IPS-20b (cell line): ENCODE data around the gene DENND5B.
"Not testable (repeated sequence)": the region's sequence is repeated elsewhere in the genome, so short reads cannot be mapped to it uniquely, and the experiment has no call there.

Experiments
- H3K27ac ChIP-seq: one replicate; pipeline ENCODE4 v1.5.1; 2013; ENCODE audit warnings: low read length
- H3K27me3 ChIP-seq: 2 replicates; pipeline ENCODE4 v1.6.1; 2013; ENCODE audit warnings: mild to moderate bottlenecking, low read length, inconsistent platforms; ENCODE audit not compliant: insufficient read depth
- H3K36me3 ChIP-seq: 2 replicates; pipeline ENCODE4 v1.6.1; 2013; ENCODE audit warnings: low read depth, mild to moderate bottlenecking, inconsistent platforms, low read length, moderate library complexity; ENCODE audit not compliant: insufficient read depth
- H3K4me1 ChIP-seq: 2 replicates; pipeline ENCODE4 v1.6.1; 2013; ENCODE audit warnings: mild to moderate bottlenecking, control low read depth, inconsistent platforms, low read length, moderate library complexity; ENCODE audit not compliant: insufficient read depth
- H3K4me3 ChIP-seq: 2 replicates; pipeline ENCODE4 v1.5.1; 2013; ENCODE audit warnings: mild to moderate bottlenecking, low read length, inconsistent platforms
- H3K9ac ChIP-seq: 2 replicates; pipeline ENCODE4 v1.6.1; 2013; ENCODE audit warnings: low read depth, mild to moderate bottlenecking, inconsistent platforms, low read length, moderate library complexity
- H3K9me3 ChIP-seq: 2 replicates; pipeline ENCODE4 v1.6.1; 2013; ENCODE audit warnings: mild to moderate bottlenecking, low read depth, low read length, inconsistent platforms; ENCODE audit not compliant: insufficient read depth

DENND5B gene

GRCh38 chr12:31570880-31571279 is 20.1 kb downstream of the DENND5B start:
- H3K27me3 ChIP-seq = no peaks in the 10 kb centered on the region
- peaks cover 13% of the 10 kb centered on the region; the same call in 1 of the 2 replicates for H3K4me1 ChIP-seq
- H3K36me3 ChIP-seq = no peaks in the 10 kb centered on the region
- no peak overlapping the region for H3K9ac ChIP-seq
- H3K4me3 ChIP-seq = no peak overlapping the region
- H3K27ac ChIP-seq = no peak overlapping the region
- no peaks in the 10 kb centered on the region for H3K9me3 ChIP-seq

GRCh38 chr12:31569517-31569916 is 21.4 kb downstream of the DENND5B start:
- H3K9me3 ChIP-seq, H3K27ac ChIP-seq, H3K27me3 ChIP-seq, H3K4me3 ChIP-seq, H3K9ac ChIP-seq, H3K36me3 ChIP-seq: not testable (repeated sequence)
- peaks cover 13% of the 10 kb centered on the region; the same call in 1 of the 2 replicates for H3K4me1 ChIP-seq

GRCh38 chr12:31568498-31568897 is 22.4 kb downstream of the DENND5B start:
- no peak overlapping the region for H3K27ac ChIP-seq
- no peak overlapping the region for H3K9ac ChIP-seq

GRCh38 chr12:31567029-31567428 is 23.9 kb downstream of the DENND5B start:
- Histone ChIP-seq H3K27ac (no peak overlapping the region), H3K9ac (no peak overlapping the region), H3K4me1 (peaks cover 12% of the 10 kb centered on the region; the same call in 1 of the 2 replicates), H3K36me3 (no peaks in the 10 kb centered on the region), H3K9me3 (no peaks in the 10 kb centered on the region), H3K4me3 (no peak overlapping the region), H3K27me3 (no peaks in the 10 kb centered on the region)

More at GRCh38 chr12:31568498-31568897, 22.4 kb downstream of the DENND5B start:
- Histone ChIP-seq H3K4me3 (no peak overlapping the region), H3K36me3 (no peaks in the 10 kb centered on the region), H3K27me3 (no peaks in the 10 kb centered on the region), H3K9me3 (no peaks in the 10 kb centered on the region), H3K4me1 (peaks cover 10% of the 10 kb centered on the region; the same call in 1 of the 2 replicates)

- H3K9ac ChIP-seq = no peak overlapping the region
- H3K36me3 ChIP-seq = no peaks in the 10 kb centered on the region
- no peak overlapping the region for H3K27ac ChIP-seq
- H3K9me3 ChIP-seq = no peaks in the 10 kb centered on the region
- no peaks in the 10 kb centered on the region for H3K27me3 ChIP-seq
- no peak overlapping the region for H3K4me3 ChIP-seq
- H3K4me1 ChIP-seq = peaks cover 12% of the 10 kb centered on the region; the same call in 1 of the 2 replicates
These were observed 24.4 kb downstream of the DENND5B start for GRCh38 chr12:31566547-31566946.

- no peak overlapping the region for H3K4me3 ChIP-seq
- H3K27me3 ChIP-seq = no peaks in the 10 kb centered on the region
- no peak overlapping the region for H3K9ac ChIP-seq
- H3K27ac ChIP-seq = no peak overlapping the region
- no peaks in the 10 kb centered on the region for H3K9me3 ChIP-seq
- peaks cover 23% of the 10 kb centered on the region for H3K4me1 ChIP-seq
- no peaks in the 10 kb centered on the region for H3K36me3 ChIP-seq
These were observed 28.2 kb downstream of the DENND5B start for GRCh38 chr12:31562594-31563328.

GRCh38 chr12:31560516-31560915 is 30.4 kb downstream of the DENND5B start:
- Histone ChIP-seq H3K36me3 (no peaks in the 10 kb centered on the region), H3K9me3 (peaks cover 16% of the 10 kb centered on the region), H3K27me3 (no peaks in the 10 kb centered on the region), H3K4me1 (peaks cover 23% of the 10 kb centered on the region), H3K9ac (peak overlapping the region; percentile 43; the same call in 1 of the 2 replicates), H3K27ac (no peak overlapping the region), H3K4me3 (peak overlapping the region; percentile 2; the same call in 1 of the 2 replicates)

- no peak overlapping the region for H3K9ac ChIP-seq
- H3K36me3 ChIP-seq = no peaks in the 10 kb centered on the region
- no peak overlapping the region for H3K27ac ChIP-seq
- H3K9me3 ChIP-seq = peaks cover 16% of the 10 kb centered on the region
- H3K27me3 ChIP-seq = no peaks in the 10 kb centered on the region
- H3K4me3 ChIP-seq = no peak overlapping the region
- H3K4me1 ChIP-seq = peaks cover 23% of the 10 kb centered on the region
These were observed 32.4 kb downstream of the DENND5B start for GRCh38 chr12:31558521-31558920.

- Histone ChIP-seq H3K27ac (no peak overlapping the region), H3K9me3 (peaks cover 16% of the 10 kb centered on the region), H3K36me3 (no peaks in the 10 kb centered on the region), H3K27me3 (no peaks in the 10 kb centered on the region), H3K4me3 (no peak overlapping the region), H3K4me1 (peaks cover 15% of the 10 kb centered on the region), H3K9ac (no peak overlapping the region)
These were observed 33.2 kb downstream of the DENND5B start for GRCh38 chr12:31557707-31558106.

- not testable (repeated sequence) for H3K27ac ChIP-seq, H3K36me3 ChIP-seq, H3K9ac ChIP-seq, H3K27me3 ChIP-seq, H3K4me1 ChIP-seq, H3K4me3 ChIP-seq
- H3K9me3 ChIP-seq = peaks cover 16% of the 10 kb centered on the region
These were observed 35.5 kb downstream of the DENND5B start for GRCh38 chr12:31555466-31555865.

GRCh38 chr12:31550590-31550989 is 40.3 kb downstream of the DENND5B start:
- not testable (repeated sequence) for H3K27ac ChIP-seq, H3K27me3 ChIP-seq, H3K9me3 ChIP-seq, H3K9ac ChIP-seq, H3K4me3 ChIP-seq, H3K4me1 ChIP-seq, H3K36me3 ChIP-seq

- no peak overlapping the region for H3K27ac ChIP-seq
- no peaks in the 10 kb centered on the region for H3K27me3 ChIP-seq
- 0 out of 2 replicates have a peak, but pooled peaks cover 13% of the 10 kb centered on the region for H3K4me1 ChIP-seq
- H3K9me3 ChIP-seq = no peaks in the 10 kb centered on the region
- H3K9ac ChIP-seq = no peak overlapping the region
- H3K36me3 ChIP-seq = no peaks in the 10 kb centered on the region
- H3K4me3 ChIP-seq = no peak overlapping the region
These were observed 54.3 kb downstream of the DENND5B start for GRCh38 chr12:31536672-31537071.
